Spleen (tissue), 7 donors: ENCODE measurements around the gene KRT84.

Experiments
- CTCF ChIP-seq, 11 experiments: fragments of 200-600 bp in 7 of 11; fragments of 450-650 bp in 4 of 11; sonication (generic) in 4 of 11; IDR thresholded peaks in 8 of 11; conservative IDR thresholded peaks in 3 of 11; 1 replicate in 7 of 11; 2 replicates in 4 of 11; pipeline versions ENCODE4 v1.4.0 to v1.8.0; 2016 to 2021; ENCODE audit warnings: antibody characterized with exemption in 11 of 11, inconsistent platforms in 4 of 11, mild to moderate bottlenecking in 1 of 11
- POLR2AphosphoS5 ChIP-seq, 3 donors: sonication (generic); formaldehyde crosslinking; IDR thresholded peaks; one replicate each; pipeline ENCODE4 v1.5.1; 2017; ENCODE audit warnings: antibody characterized with exemption in 3 of 3
- donor health status: DM: no; HTN: no; CAD: no; lungs with moderate emphysema.
- donor health status: DM: no; HTN: no; CAD: no.
- donor health status: DM: no; HTN: no; CAD: no.

GRCh38 chr12:52428121-52428520 is 42.7 kb upstream of the KRT84 start:
- TF ChIP-seq CTCF (IDR thresholded peaks at IDR 0.05 in 8 of 11, conservative IDR thresholded peaks at IDR 0.05 in 3 of 11) (no peak), POLR2AphosphoS5 (IDR thresholded peaks at IDR 0.05) (no peak)
